ENCODE data around the gene HSDL1. TPM values are rescaled to one million over a fixed set of nuclear protein-coding genes. Genes with fewer than 3 reads are reported as not detected.

HSDL1 gene
- total RNA-seq, 4 donors from 2014 or later: 10.5 to 46.4 (median 22.3) TPM

DNA sequence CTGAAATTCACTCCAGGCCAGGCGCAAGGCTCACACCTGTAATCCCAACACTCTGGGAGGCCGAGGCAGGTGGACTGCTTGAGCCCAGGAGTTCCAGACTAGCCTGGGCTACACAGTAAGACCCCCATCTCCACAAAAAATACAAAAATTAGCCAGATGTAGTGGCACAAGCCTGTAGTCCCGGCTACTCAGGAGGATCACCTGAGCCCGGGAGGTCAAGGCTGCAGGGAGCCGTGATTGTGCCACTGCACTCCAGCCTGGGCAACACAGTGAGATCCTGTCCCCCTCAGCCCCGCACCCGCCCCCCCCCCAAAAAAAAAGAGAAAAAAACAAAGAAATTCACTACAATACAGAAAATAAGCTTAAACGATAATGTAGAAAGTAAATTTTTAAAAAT lies 59.7 kb downstream of the HSDL1 start:
- Histone ChIP-seq H3K4me3 (no peak overlapping the region), H3K36me3 (no peaks in the 10 kb centered on the region), H3K27me3 (no peaks in the 10 kb centered on the region), H3K27ac (no peak overlapping the region), H3K4me1 (no peaks in the 10 kb centered on the region), H3K9me3 (no peaks in the 10 kb centered on the region)
- no peak for DNase-seq
- TF ChIP-seq POLR2A (IDR thresholded peaks at IDR 0.05): no peak
- TF ChIP-seq, protein P1, sequence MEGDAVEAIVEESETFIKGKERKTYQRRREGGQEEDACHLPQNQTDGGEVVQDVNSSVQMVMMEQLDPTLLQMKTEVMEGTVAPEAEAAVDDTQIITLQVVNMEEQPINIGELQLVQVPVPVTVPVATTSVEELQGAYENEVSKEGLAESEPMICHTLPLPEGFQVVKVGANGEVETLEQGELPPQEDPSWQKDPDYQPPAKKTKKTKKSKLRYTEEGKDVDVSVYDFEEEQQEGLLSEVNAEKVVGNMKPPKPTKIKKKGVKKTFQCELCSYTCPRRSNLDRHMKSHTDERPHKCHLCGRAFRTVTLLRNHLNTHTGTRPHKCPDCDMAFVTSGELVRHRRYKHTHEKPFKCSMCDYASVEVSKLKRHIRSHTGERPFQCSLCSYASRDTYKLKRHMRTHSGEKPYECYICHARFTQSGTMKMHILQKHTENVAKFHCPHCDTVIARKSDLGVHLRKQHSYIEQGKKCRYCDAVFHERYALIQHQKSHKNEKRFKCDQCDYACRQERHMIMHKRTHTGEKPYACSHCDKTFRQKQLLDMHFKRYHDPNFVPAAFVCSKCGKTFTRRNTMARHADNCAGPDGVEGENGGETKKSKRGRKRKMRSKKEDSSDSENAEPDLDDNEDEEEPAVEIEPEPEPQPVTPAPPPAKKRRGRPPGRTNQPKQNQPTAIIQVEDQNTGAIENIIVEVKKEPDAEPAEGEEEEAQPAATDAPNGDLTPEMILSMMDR (IDR thresholded peaks at IDR 0.05): no peak
- intact Hi-C loops (cut with DNase I; ENCODE audit: low total_unique reads): no loop called here

DNA sequence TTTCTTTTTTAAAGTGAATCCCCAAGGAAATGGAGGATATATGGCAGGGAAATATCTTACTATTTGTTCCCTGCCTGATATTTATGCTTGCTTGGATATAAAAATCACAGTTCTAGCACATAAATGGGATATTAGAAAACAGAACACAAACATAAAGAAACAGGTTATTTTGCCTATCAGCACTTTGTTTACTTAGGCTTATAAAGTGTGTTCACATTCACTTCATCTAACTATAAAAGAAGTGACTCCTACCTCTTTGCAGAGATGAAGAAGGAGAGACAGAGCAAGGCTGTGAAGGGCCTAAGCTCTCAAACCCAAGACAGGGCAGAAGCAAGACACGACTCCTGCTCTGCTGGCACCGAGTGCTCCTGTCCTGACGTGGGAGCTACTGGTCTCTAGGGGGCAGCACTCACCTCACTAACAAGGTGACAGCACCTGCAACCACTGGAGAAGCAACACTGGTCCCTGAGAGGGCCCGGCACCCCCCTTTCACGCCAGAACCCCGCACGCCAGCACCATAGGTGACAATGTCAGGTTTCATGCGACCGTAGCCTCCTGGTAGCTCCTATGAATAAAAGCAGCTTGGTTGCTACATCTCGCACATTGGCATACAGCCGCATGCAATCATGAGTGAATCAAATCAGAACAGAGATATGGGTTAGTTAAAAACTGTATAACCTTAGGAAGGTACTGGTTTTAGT lies 60.3 kb downstream of the HSDL1 start:
- DNase-seq: peak in 1 of 2 donors; percentile 50

DNA sequence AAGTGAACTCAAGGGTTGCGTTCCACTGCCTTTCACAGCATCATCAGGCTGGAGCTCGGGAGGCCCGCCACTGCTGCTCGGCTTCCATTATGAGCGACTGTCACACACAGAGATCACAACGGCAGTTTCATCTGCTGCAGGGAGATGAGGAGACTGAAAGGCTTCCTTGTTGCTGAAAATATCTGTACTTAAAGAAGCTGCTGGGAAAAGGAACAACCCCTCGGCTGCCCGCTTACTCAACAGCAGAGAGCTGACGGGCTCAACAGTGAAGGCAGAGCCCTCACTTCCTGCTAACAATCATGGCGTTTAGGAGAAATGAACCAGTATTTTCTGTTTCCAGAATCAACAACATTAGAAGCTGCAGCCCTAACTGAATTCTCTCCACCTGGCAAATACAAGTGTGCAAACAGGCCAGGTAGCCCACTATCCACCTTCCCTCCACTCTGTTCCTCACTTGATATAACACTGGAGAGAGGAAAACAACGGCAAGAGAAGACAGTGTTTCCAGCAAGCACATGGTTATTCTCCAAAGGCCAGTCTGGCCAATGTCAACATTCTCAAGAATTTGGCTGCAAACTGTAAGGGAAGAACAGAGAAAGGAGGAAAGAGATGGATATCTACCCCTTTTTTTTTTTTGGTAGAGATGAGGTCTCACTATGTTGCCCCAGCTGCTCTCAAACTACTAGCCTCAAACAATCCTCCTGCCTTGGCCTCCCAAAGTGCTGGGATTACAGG lies 62.0 kb downstream of the HSDL1 start:
- no peaks in the 10 kb centered on the region for H3K9me3 ChIP-seq
- intact Hi-C loops (cut with DNase I; ENCODE audit: low total_unique reads): no loop called here
- TF ChIP-seq, protein P1 (IDR thresholded peaks at IDR 0.05): no peak
- no peak for TF ChIP-seq POLR2A (IDR thresholded peaks at IDR 0.05)
- H3K36me3 ChIP-seq: no peaks in the 10 kb centered on the region
- H3K4me1 ChIP-seq: no peaks in the 10 kb centered on the region
- no peak overlapping the region for H3K27ac ChIP-seq
- DNase-seq: no peak
- H3K27me3 ChIP-seq: no peaks in the 10 kb centered on the region
- H3K4me3 ChIP-seq: no peak overlapping the region

More for the DNA sequence above, 60.3 kb downstream of the HSDL1 start:
- no peaks in the 10 kb centered on the region for H3K27me3 ChIP-seq
- no peak for TF ChIP-seq POLR2A (IDR thresholded peaks at IDR 0.05)
- TF ChIP-seq, protein P1 (IDR thresholded peaks at IDR 0.05): peak; percentile 44 to 57 (median 46)
- no peaks in the 10 kb centered on the region for H3K4me1 ChIP-seq
- no peak overlapping the region for H3K4me3 ChIP-seq
- intact Hi-C loops (cut with DNase I; ENCODE audit: low total_unique reads): no loop called here
- H3K36me3 ChIP-seq: no peaks in the 10 kb centered on the region
- H3K9me3 ChIP-seq: no peaks in the 10 kb centered on the region
- H3K27ac ChIP-seq: no peak overlapping the region

DNA sequence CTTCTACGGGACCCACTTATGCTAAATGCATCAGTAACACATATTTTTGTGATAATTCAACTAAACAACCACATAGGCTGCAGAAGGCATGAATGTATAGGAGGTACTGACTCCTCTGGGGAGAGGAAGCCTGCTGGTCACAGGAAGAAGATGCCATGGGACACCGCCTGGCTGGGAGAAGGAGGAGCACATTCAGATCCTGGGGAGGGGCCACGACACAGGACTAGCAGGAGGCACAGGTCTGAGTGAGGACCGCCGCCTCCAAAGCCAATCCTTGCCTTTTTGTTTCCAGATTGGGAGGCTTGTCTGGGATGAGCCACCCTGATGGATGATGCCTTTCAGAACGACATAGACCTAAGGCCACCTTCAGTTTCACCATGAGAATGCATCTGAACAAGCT lies 62.9 kb downstream of the HSDL1 start:
- H3K36me3 ChIP-seq: no peaks in the 10 kb centered on the region
- no peaks in the 10 kb centered on the region for H3K4me1 ChIP-seq
- intact Hi-C loops (cut with DNase I; ENCODE audit: low total_unique reads): no loop called here
- H3K27ac ChIP-seq: no peak overlapping the region
- no peak overlapping the region for H3K4me3 ChIP-seq
- DNase-seq: no peak
- H3K9me3 ChIP-seq: no peaks in the 10 kb centered on the region
- TF ChIP-seq POLR2A (IDR thresholded peaks at IDR 0.05): no peak
- TF ChIP-seq, protein P1 (IDR thresholded peaks at IDR 0.05): no peak
- no peaks in the 10 kb centered on the region for H3K27me3 ChIP-seq

DNA sequence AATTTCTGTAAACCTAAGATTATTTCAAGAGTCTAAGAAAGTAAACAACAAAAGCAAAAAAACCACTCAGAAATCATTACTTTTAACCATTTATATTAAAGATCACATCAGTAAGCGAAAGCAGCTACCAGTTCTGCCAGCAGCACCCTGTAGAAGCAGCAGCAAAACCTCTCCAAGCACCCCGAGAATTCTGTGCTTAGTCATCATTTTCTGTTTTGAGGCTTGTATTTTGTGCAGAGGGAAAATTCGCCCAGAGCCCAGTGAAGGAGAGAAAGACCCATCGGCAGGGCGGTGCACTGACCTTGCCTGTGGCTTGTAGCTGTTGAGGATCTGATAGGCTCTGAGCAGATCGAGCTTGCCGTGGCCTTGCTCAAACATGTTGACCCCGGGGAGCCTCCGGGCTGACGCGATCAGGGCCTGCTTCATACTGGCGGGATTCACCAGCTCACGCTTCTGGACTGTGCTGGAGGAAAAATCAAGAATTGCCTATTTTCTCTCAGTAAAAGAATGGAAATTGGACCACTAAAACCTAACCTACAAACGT lies 63.5 kb downstream of the HSDL1 start:
- TF ChIP-seq, protein P1 (IDR thresholded peaks at IDR 0.05): no peak
- TF ChIP-seq POLR2A (IDR thresholded peaks at IDR 0.05): no peak
- no peak overlapping the region for H3K4me3 ChIP-seq
- H3K27me3 ChIP-seq: no peaks in the 10 kb centered on the region
- no peak for DNase-seq
- no peaks in the 10 kb centered on the region for H3K36me3 ChIP-seq
- no peaks in the 10 kb centered on the region for H3K4me1 ChIP-seq
- intact Hi-C loops (cut with DNase I; ENCODE audit: low total_unique reads): no loop called here
- no peak overlapping the region for H3K27ac ChIP-seq
- H3K9me3 ChIP-seq: no peaks in the 10 kb centered on the region
